Stimulated activated CD4-positive, alpha-beta T cell treated with anti-CD3 and anti-CD28 coated beads, Interleukin-15, amount 100 ng/mL, for 24 hours (primary cell): ENCODE results near the gene ZMIZ1.
"Not testable (repeated sequence)": the region's sequence is repeated elsewhere in the genome, so short reads cannot be mapped to it uniquely, and the experiment has no call there.

Experiments used
- DNase-seq: peaks from one replicate; pipeline ENCODE4 v3.0.0-alpha.2; 2020

ZMIZ1 gene

DNA sequence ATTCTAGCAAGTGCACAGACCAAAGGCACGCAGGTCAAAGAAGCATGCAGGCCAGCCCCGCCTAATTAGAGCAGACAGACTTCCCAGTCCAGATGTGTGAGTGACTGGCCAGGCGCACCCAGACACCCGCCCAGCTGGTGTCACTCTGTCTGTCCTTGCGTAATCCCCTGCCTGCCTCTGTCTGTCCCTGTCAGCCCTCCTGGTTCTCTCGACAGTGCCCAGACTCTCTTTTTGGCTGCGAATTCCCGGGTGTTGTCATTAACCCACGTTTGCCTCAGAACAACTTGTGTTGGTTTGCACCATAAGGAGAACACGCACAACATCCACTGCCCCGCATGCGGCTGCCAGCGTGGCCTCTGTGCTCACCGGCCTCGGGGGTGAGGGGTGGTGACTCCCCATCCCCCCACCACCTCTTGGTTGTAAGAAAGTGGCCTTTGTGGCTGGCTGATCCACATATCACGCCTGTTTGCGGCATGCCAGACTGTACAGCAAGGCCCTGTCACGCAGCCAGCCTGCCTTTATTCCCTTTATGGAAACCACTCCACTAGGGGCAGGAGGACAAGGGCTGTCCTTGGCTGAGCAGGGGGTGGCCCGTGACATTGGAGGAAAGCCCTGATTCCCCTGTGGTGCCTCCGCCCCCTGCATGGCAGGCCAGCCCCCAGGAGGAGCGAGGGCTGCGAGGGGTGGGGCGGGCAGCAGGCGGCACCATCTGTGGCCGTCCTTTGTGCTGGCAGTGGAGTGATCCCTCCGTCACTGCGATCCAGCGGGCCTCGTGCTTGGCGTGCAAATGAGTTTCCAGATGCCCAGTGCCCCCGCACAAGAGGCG, 205.7 kb downstream of the ZMIZ1 start:
- no peak for DNase-seq

DNA sequence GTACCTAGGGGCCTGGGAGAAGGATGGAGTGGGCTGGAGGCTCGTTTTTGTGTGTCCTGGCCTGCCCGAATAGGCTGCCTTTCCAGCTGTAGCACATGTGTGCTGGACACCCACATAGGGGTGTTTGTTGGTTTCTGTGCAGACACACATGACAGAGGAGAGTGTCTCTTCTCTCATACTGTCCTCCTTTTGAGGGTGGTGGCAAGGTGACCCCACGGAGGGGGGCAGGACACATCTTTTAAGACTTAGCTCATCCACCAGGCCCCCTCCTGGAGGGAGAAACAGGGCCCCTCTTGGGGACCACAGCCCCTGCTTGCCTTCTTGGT, 206.3 kb downstream of the ZMIZ1 start:
- no peak for DNase-seq

DNA sequence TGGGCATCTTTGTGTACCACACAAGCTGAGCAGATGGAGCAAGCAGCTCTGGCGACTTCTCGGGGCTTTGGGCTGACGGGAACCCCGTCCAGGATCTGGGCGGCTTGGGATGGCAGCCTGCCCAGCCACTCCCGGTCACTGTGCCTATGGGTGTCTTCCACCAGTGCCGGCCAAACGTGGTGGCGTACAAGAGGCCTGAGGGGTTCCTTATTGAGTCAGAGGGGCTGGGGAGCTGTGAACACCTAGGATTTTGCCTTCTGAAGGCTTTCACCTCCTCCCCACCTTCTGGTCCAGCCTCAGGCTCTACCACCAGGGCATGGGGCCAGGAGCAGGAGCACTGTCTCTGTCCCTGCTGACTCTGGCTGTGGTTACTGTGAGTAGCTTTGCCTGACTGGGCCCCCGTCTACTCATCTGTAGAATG, 206.7 kb downstream of the ZMIZ1 start:
- DNase-seq, result no peak

DNA sequence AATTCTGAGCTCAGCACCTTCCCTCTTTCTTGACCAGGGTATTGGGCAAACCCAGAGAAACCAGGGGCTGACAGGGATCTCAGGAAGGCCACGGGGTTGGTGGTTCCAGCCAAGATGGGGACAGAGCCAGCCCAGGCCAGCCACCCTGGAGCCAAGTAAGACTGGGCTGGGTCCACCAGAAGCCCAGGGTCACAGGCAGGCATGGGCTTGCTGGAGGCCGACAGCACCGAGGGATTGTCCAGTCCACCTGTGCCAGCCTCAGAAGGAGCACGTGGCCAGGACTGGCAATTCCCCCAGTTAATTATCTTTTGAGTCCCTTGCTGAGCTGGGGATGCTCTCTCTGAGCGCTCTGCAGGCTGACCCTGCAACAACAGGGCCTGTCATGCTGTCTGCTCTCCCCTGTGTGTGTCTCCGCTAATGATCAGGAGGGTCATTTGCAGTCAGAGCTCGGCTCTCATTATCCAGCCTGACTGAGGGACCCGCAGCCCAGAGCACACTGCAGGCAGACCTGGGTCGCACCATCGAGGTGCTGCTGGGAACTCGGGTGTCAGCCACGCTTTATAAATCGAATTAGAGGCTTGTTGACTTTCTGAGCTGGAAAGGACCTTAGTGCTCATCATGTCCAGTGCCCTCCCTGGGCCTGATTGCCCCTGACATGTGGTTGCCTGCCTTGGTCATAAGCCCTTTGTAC, 209.0 kb downstream of the ZMIZ1 start:
- no peak for DNase-seq

DNA sequence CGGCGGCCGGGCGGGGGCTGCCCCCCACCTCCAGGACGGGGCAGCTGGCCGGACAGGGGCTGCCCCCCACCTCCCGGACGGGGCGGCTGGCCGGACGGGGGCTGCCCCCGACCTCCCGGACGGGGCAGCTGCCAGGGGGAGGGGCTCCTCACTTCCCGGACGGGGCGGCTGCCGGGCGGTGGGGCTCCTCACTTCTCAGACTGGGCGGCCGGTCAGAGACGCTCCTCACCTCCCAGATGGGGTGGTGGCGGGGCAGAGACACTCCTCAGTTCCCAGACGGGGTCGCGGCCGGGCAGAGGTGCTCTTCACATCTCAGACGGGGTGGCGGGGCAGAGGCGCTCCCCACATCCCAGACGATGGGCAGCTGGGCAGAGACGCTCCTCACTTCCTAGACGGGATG, 210.3 kb downstream of the ZMIZ1 start:
- not testable (repeated sequence) for DNase-seq

DNA sequence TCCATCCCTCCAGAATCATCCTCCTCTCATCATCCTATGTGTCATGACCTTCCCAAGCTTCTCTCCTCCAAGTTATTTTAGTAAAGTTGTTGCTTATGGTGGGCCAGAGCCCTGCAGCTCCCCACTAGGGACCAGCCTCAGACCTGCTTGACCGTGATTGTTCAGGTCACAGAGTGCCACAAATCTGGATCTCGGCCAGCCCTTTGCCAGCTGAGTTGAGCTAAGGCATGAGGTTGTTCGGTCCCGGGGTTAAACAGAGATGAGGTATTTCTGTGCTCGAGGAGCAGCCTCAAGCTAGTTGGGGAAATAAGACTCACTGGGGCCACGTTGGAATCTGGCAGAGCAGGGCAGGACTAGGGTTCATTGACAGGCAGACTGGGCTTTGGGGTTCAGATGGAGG, 212.2 kb downstream of the ZMIZ1 start:
- no peak for DNase-seq

DNA sequence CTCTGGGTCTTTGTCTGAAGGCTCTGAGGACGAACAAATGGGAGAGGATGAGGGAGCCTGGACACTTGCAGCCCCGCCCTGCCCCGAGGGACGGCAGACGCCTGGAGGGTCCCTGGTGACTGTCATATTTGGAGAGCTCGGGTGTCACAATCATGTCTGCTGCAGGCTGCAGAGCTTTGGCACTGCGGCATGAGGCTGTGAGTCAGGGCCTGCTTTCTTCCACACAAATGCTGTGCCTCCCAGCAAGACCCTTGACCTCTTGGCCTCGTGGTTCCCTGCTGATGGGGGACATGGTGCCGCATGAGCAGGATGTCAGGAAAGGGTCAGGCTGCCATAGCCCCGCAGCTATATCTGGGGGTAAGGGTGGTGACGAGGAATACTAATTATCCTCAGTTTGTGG, 213.6 kb downstream of the ZMIZ1 start:
- no peak for DNase-seq

DNA sequence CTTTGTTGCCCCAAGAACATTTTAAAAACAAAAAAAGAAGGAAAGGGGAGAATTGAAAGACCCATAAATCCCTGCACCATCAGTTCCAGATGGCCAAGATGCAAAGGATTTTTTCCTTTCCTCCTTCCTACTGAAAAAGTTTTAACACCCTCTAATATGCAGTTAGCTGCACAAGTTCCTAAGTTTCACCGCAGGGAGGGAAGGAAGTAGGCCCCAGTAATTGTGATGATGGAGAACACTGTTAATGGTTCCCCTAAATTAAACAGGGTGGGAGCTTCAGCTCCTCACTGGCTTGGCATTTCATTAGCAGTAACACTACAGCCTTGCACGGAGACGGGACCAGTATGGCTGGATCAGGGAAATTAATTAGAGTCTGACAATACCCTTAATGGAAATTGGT, 214.8 kb downstream of the ZMIZ1 start:
- DNase-seq, result no peak

DNA sequence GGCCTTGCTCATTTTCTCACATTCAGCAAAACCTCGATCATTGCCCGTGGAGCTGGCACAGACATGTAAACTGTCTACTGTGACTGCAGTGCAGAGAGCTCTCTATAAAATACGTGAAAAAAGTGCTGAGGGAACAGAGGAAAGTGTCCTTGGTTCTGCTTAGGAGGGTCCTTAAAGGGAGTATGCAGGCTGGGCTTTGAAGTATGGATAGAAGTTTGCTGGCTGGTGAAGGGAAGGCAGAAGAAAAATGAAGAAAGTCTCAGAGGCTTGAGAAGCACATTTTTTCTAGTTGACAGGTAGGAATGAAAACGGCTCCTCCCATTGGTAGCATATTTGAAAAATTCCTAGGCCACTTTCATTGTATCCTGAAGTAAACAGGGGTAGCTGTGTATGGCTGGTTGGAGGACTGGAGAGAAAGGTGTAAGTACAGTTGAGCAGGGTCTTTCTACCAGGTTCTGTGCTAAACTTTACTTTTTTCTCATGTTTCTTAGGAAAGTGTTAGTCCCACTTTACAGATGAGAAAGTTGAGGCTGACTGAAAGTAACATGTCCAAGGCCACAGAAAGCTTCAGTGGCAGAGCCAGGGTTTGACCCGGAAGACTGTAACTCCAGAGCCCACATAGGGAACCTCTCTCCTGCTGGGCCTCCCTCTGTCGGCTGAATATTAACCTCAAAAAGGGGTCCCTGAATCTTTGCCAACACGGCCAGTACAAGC, 215.5 kb downstream of the ZMIZ1 start:
- no peak for DNase-seq

DNA sequence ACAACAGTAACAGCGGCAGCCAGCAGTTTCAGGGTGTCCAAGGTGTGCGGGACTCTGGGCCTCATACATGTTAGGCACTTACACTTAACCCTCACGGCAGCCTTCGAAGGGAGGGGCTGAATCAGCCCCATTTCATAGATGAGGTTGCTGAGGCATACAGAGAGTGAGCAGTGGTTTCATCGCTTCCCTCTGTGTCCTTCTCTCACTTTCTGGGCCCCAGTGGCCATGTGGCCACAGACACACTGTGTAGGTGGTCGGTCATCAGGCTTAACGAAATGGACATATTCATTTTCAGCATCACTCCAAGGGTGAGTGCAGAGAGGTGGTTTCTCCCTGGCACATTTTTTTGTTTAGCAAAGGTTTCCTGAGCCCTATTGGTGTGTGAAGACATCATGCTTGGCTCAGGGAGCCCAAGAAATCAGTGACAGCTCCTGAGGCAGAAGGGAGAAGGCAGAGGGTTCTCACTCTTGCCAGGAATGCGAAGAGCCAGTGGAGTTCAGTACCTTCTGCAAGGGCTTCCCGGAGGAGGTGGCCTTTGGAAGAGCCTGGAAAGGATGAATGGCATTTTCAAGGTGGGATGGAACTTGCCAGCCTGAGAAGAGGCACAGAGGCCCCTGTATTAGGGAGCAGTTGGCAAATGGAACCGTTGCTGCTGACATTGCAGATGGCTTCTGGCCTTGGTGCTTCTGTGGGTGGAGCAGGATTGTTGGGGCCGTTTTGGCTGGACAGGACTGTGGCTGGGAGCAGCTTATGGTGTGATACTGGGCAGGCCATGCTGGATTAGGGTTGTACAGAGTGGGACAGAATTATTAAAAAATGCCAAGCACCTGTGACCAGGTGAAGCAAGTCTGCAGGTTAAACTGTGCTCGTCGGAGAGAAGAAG, 216.8 kb downstream of the ZMIZ1 start:
- peak; percentile 63 for DNase-seq

DNA sequence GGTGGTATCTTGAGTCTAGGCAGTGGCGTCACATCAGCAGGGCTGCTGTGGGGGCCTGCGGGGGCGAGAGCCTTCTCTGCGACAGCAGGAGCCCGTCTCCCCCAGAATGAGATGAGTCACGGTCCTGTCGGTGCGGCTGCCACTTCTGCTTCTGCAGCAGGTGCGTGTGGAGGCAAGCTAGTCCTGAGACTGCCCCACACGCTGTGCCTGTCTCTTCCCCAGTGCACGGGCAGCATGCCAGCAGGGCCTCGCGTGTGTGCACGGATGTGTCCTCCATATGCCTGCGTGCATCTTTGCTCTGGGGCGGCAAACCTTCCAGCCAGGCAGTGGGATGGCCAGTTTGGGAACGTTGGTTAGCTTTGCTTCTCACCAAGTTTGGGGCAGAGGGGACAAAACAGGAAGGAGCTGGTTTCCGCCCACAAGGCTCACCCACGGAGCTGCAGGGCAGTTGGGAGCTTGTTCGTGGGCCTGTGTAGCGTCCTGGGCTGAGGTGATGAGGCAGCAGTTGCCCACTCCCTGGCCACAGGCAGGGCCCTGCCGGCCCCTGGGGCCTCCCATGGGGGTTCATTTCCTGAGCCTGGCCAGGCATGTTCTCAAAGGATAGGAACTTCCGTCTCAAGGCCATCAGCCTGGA, 217.7 kb downstream of the ZMIZ1 start:
- peak; percentile 88 for DNase-seq

DNA sequence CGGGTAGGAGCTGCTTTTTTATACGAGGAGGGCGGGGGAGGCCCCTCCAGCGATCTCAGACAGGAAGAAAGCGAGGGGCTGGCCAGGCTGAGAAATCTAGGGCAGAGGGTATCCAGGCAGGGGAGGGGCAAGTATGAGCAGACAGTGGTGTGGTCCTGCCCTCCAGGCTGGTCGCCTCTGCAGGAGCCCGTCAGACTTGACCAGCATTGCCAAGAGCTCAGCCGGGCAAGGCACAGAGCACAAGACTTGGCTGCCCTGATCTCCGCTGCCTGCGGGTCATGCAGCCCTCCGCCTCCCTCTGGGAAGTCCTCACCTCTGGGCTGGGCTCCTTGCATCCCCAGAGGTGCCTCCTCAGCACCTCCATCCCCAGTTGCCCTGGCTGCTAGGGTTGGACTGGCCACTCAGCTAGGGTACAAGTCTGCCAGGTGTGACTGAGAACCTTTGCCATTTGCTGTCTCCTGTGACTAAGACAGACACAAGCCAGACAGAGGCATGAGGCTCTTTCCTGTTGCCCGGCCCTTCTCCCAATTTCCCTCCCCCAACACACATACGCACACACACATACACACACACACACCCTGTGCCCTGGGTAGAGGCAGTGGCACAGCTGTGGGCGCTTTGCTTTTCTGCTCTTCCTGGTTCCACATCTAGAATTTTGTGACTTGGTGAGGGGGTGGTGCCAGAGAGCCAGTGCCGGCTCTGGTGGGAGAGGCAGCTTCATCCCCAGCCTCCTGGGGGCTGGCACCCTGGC, 219.4 kb downstream of the ZMIZ1 start:
- DNase-seq, result no peak

DNA sequence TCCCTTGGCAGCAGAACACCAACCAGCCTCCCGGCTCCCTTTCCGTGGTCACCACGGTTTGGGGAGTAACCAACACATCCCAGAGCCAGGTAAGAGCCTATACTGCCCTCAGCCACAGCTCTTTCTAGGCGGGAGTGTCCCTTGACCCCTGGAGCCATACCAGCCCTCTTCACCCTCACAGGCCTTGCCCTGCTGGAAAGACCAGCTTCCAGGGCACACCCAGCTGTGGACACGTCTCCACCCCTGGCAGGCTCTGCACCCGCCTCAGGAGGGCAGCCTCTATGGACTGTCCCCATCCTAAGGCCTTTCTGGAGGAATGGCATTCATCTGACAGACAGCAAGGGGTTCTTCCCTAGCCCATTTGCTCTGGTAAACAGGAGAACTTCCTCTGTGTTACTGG, 221.0 kb downstream of the ZMIZ1 start:
- no peak for DNase-seq

DNA sequence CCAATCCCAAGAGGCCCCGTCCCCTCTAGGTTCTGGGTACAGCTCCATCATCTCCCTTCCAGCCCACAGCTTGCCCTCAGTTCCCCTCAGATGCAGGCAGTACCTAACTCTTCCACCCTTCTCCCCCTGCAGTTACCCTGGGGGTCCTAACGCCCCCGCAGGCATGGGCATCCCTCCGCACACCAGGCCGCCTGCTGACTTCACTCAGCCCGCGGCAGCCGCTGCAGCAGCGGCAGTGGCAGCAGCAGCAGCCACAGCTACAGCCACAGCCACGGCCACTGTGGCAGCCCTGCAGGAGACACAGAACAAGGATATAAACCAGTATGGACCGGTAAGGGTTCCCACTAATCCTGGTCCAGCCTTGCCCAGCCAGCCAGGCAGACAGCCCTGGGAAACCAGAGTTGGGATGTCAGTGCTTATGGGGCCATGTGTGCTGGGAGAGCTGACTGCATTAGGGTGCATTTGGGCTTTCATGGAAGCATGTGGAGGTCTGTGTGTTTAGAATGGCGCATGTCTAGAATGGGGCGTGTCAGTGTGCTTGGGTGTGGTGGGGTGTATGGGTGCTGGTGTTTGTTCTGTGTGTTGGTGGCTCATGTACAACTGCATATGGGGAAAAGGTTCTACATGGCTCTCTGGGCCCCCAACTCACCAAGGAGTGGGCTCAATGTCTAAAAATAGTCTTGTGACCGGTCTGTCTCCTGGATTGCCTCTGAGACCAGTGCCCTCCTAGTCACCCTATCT, 223.4 kb downstream of the ZMIZ1 start:
- DNase-seq, result no peak

DNA sequence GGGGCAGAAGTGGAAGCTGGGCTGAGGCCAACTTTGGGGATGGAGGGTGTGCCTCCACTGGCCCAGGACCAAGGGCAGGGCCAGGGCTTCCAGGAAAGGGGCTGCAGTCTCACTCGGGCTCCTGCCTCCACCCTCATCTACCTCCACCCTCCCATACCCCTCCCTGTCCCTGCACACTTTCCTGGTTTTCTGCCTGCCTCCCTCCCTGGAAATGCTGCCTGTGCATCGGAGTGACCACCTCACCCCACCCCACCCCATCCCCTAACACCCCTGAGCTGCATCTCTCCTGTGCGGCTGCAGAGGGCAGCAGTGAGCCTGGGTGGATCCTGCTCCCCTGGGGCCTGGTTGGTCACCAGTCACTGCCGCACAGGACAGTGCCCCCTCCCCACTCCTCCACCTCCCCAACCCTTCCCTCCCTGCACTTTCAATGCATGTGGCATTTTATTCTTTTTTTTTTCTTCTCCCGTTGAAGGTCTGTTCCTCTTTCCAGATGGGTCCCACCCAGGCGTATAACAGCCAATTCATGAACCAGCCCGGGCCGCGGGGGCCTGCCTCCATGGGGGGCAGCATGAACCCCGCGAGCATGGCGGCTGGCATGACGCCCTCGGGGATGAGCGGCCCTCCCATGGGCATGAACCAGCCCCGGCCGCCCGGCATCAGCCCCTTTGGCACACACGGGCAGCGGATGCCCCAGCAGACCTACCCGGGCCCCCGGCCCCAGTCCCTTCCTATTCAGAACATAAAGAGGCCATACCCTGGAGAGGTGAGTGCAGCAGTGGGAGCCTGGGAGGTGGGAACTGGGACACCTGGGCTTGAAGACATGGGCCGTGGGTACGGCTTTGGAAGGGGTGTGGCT, 224.4 kb downstream of the ZMIZ1 start:
- DNase-seq, result peak; percentile 47

DNA sequence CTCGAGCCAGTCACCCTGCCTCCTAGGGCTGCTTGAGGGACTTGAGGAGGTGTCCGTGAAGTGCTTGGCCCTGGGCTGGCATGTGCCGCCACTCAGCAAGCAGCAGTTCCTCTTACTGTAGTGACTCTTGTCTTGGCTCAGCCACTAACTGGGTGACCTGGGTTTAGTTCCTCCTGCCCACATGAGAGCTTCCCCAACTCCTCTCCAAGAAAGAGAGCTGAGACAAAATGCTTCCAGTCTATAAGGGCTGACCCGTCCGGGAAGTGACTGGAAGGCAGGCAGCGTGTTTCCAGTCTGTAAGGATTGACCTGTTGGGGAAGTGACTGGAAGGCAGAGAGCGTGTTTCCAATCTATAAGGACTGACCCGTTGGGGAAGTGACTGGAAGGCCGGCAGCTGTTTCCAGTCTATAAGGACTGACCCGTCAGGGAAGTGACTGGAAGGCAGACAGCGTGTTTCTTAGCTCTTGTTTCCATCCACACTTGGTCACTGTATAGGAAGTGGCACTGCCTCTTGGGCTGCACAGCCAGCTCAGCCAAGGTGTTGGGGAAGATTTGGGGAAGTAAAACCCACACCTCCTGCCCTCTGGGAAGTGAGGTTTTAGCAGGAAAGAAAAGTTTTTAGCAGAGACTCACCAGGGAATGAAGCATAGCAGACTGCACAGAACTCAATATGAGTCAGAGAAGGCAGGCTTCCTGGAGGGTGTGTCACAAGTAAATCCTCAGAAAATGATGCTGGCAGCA, 225.2 kb downstream of the ZMIZ1 start:
- DNase-seq, result no peak

DNA sequence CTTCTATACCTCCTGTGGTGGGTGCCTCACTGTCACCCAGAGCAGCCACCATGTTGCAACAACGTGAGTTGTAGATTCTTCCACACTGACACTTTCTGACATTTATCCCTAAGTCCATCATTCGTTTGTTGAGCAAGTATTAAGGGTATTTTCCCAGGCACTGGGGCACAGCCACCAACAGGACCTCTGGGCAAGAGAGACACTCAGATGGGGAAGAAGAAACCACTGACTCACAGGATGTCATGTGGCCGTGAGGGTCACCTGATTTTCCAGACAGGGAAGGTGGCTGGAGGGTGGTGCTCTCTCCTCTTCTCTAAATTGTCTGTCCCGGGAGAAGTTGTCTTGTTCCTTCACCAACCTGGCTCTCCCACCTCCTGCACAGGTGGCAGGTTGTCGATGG, 226.8 kb downstream of the ZMIZ1 start:
- no peak for DNase-seq

DNA sequence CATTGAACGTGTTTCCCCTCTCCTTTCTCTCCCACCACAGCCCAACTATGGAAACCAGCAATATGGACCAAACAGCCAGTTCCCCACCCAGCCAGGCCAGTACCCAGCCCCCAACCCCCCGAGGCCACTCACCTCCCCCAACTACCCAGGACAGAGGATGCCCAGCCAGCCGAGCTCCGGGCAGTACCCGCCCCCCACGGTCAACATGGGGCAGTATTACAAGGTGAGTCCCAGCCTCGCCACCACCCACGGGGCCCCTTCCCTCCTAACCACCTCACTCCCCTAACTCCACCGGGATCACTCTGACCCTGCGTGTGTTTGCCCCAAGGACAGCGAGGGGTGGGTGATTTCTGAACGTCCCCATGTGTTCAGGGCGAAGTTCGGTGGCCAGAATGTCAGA, 227.7 kb downstream of the ZMIZ1 start:
- DNase-seq, result no peak
